ENCODE data around the gene TPM3. TPM values are rescaled to one million over a fixed set of nuclear protein-coding genes. Genes with fewer than 3 reads are reported as not detected.
A peak's percentile ranks its signal among the peaks of the same experiment; 100 is the strongest.

TPM3 gene
- total and polyA plus RNA-seq, 2 donors (not counting 1 experiment from before 2014, with no cell fraction given), result 186 to 300 TPM

DNA sequence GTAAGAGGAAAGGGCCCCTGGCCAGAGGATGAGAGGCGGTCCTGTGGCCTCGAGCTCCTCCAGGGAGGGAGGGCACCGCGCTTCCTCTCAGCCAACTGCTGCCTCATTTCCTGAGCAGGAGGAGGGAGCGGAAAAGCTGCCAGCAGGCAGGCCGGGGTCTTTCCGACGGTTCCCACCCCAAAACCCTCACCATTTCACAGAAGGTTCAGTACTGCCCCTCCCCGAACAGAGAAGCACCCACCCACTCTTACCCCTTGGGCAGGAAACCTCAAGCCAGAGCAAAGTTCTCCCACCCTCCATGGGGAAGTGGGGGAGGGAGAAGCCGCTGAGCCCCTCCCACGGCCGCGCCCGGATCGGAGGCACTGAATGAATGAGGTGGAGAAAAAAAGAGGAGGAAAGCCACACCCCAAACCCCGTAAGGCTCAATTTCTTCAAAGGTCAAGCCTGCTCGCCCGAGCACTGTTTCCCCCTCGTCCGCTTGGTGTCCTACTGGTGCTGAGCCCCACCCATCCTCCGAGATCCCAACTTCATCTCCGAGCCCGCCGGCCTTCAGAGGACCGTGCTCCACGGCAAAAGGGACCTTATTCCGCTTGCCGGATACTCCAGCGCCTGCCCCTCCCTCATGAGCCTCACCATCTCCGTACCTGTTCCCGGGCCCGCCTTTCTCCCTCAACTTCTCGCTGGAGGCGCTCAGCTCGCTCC is 9.4 kb downstream of the TPM3 start:
- ChIA-PET CTCF (interaction anchor here (0.6 to 2.7 kb wide), 3 partner anchors 14 to 90 kb away, joined by 3 to 12 read pairs (median 4); no protein-coding TSS in a partner anchor), POLR2A (interaction anchor here (0.6 to 1.8 kb wide), 5 partner anchors 14 to 192 kb away, joined by 3 to 8 read pairs (median 4); partner anchors contain the start of genes HAX1 and RPS27)
- Mint-ChIP-seq H3K27me3 (peaks cover under 1% of the 10 kb centered on the region), H3K4me1 (peaks cover 56% of the 10 kb centered on the region), H3K9me3 (ENCODE audit: insufficient read depth) (no peaks in the 10 kb centered on the region), H3K4me3 (peak overlapping the region; percentile 91), H3K27ac (peak overlapping the region; percentile 98)
- intact Hi-C loops (cut with micrococcal nuclease), result loop anchor here (1.0 to 5.0 kb wide), 6 partner anchors 17 to 1675 kb away; partner anchors contain the start of genes ATP8B2, GON4L, RAB13 and SYT11
- Histone ChIP-seq H3K27ac (ENCODE audit: low read length in 2 of 2) (peak overlapping the region; percentile 91 to 96), H3K36me3 (replicated peaks in 1 of 2; ENCODE audit: control extremely low read depth in 1 of 2, control insufficient read depth in 1 of 2, extremely low read depth in 1 of 2, insufficient read depth in 2 of 2, low read length in 1 of 2) (peaks cover 5 to 20% of the 10 kb centered on the region in 2 experiments), H3K9me3 (ENCODE audit: control extremely low read depth in 1 of 3, control insufficient read depth in 2 of 3, insufficient read depth in 1 of 3, low read length in 2 of 3) (no peaks in the 10 kb centered on the region), H4K20me1 (ENCODE audit: control insufficient read depth, insufficient read depth, low read length, poor library complexity, severe bottlenecking) (peaks cover 38% of the 10 kb centered on the region), H3K27me3 (replicated peaks in 1 of 4; ENCODE audit: control extremely low read depth in 1 of 4, control insufficient read depth in 3 of 4, insufficient read depth in 4 of 4, low read length in 3 of 4) (no peaks in the 10 kb centered on the region), H3K4me1 (ENCODE audit: control insufficient read depth in 2 of 2, insufficient read depth in 2 of 2, low read length in 2 of 2) (peaks cover 47 to 54% of the 10 kb centered on the region in 2 donors), H3K4me3 (ENCODE audit: control extremely low read depth in 1 of 5, extremely low read depth in 1 of 5, insufficient read depth in 1 of 5, low read depth in 2 of 5, low read length in 4 of 5) (peak overlapping the region; percentile 54 to 99 (median 98)), H3K9ac (ENCODE audit: low read length) (peak overlapping the region; percentile 83), H3K4me2 (replicated peaks; ENCODE audit: low read depth, low read length, poor library complexity, severe bottlenecking) (peak overlapping the region; percentile 96), H2AFZ (ENCODE audit: insufficient read depth, low read depth, low read length, poor library complexity, severe bottlenecking) (peak overlapping the region; percentile 85), H3K79me2 (ENCODE audit: control insufficient read depth, insufficient read depth, low read length) (peaks cover 68% of the 10 kb centered on the region)
- TF ChIP-seq CTCF (IDR thresholded peaks at IDR 0.05) (no peak), EZH2 (IDR thresholded peaks at IDR 0.05; ENCODE audit: borderline replicate concordance, insufficient read depth, low read depth, low read length, poor library complexity, severe bottlenecking) (no peak)
- WGBS (ENCODE audit: insufficient coverage), result under 1% methylated on average over 28 of the region's 35 CpGs
- DNase-seq, result peak; percentile 72
- peak; percentile 45 for ATAC-seq (ENCODE audit: low read depth)
